ENCODE data around the gene CAMK1D.

Gene CAMK1D

GRCh38 chr10:12513003-12513365 is 163.6 kb downstream of the CAMK1D start:
- Histone ChIP-seq H3K4me2 (no peak overlapping the region), H4K20me1 (peaks cover 26% of the 10 kb centered on the region; the same call in 1 of the 2 replicates), H3K36me3 (peaks cover 3% of the 10 kb centered on the region; the same call in 1 of the 2 replicates), H3K9ac (no peak overlapping the region), H3K9me3 (peaks cover 6% of the 10 kb centered on the region; the same call in 1 of the 2 replicates), H3K27ac (no peak overlapping the region), H3K27me3 (no peaks in the 10 kb centered on the region), H3K4me3 (no peak overlapping the region), H3K4me1 (peaks cover 7% of the 10 kb centered on the region)
- no peak for TF ChIP-seq Cebpa-rat (IDR thresholded peaks at IDR 0.05)

GRCh38 chr10:12513775-12514673 is 164.7 kb downstream of the CAMK1D start:
- Histone ChIP-seq H3K27me3 (no peaks in the 10 kb centered on the region), H3K9me3 (peaks cover 8% of the 10 kb centered on the region; the same call in 1 of the 2 replicates), H4K20me1 (peaks cover 26% of the 10 kb centered on the region; the same call in 1 of the 2 replicates), H3K9ac (no peak overlapping the region), H3K36me3 (no peaks in the 10 kb centered on the region), H3K4me3 (no peak overlapping the region), H3K27ac (no peak overlapping the region), H3K4me1 (peaks cover 7% of the 10 kb centered on the region), H3K4me2 (no peak overlapping the region)
- TF ChIP-seq Cebpa-rat (IDR thresholded peaks at IDR 0.05) = no peak

- no peaks in the 10 kb centered on the region for H3K36me3 ChIP-seq
- no peak for TF ChIP-seq Cebpa-rat (IDR thresholded peaks at IDR 0.05)
- H3K4me2 ChIP-seq = no peak overlapping the region
- no peak overlapping the region for H3K4me3 ChIP-seq
- H3K9ac ChIP-seq = no peak overlapping the region
- H4K20me1 ChIP-seq = 0 out of 2 replicates have a peak, but pooled peaks cover 10% of the 10 kb centered on the region
- H3K4me1 ChIP-seq = peaks cover 7% of the 10 kb centered on the region
- H3K27ac ChIP-seq = no peak overlapping the region
- H3K27me3 ChIP-seq = no peaks in the 10 kb centered on the region
- H3K9me3 ChIP-seq = peaks cover 25% of the 10 kb centered on the region
Measured at GRCh38 chr10:12518024-12518423, 168.7 kb downstream of the CAMK1D start.

- no peaks in the 10 kb centered on the region for H3K27me3 ChIP-seq
- no peak overlapping the region for H3K27ac ChIP-seq
- H3K4me2 ChIP-seq = no peak overlapping the region
- TF ChIP-seq Cebpa-rat (IDR thresholded peaks at IDR 0.05) = no peak
- no peaks in the 10 kb centered on the region for H4K20me1 ChIP-seq
- no peaks in the 10 kb centered on the region for H3K4me1 ChIP-seq
- peaks cover 49% of the 10 kb centered on the region for H3K9me3 ChIP-seq
- no peak overlapping the region for H3K9ac ChIP-seq
- H3K36me3 ChIP-seq = no peaks in the 10 kb centered on the region
- no peak overlapping the region for H3K4me3 ChIP-seq
Measured at GRCh38 chr10:12521423-12521822, 172.1 kb downstream of the CAMK1D start.

- Histone ChIP-seq H3K27ac (no peak overlapping the region), H3K4me2 (no peak overlapping the region), H3K9me3 (peaks cover 56% of the 10 kb centered on the region), H3K4me3 (no peak overlapping the region), H4K20me1 (no peaks in the 10 kb centered on the region), H3K4me1 (no peaks in the 10 kb centered on the region), H3K27me3 (no peaks in the 10 kb centered on the region), H3K9ac (no peak overlapping the region), H3K36me3 (no peaks in the 10 kb centered on the region)
- no peak for TF ChIP-seq Cebpa-rat (IDR thresholded peaks at IDR 0.05)
Measured at GRCh38 chr10:12526311-12526710, 177.0 kb downstream of the CAMK1D start.

- H3K36me3 ChIP-seq = no peaks in the 10 kb centered on the region
- peaks cover 6% of the 10 kb centered on the region for H3K4me1 ChIP-seq
- TF ChIP-seq Cebpa-rat (IDR thresholded peaks at IDR 0.05) = no peak
- H3K27me3 ChIP-seq = no peaks in the 10 kb centered on the region
- H3K27ac ChIP-seq = no peak overlapping the region
- no peak overlapping the region for H3K4me2 ChIP-seq
- no peaks in the 10 kb centered on the region for H4K20me1 ChIP-seq
- no peak overlapping the region for H3K9ac ChIP-seq
- no peak overlapping the region for H3K4me3 ChIP-seq
- peaks cover 30% of the 10 kb centered on the region for H3K9me3 ChIP-seq
Measured at GRCh38 chr10:12529976-12530375, 180.6 kb downstream of the CAMK1D start.

- Histone ChIP-seq H3K4me3 (no peak overlapping the region), H3K9me3 (peaks cover 18% of the 10 kb centered on the region), H3K27ac (no peak overlapping the region), H3K27me3 (no peaks in the 10 kb centered on the region), H3K4me1 (peaks cover 12% of the 10 kb centered on the region), H4K20me1 (no peaks in the 10 kb centered on the region), H3K9ac (no peak overlapping the region), H3K36me3 (no peaks in the 10 kb centered on the region), H3K4me2 (no peak overlapping the region)
- no peak for TF ChIP-seq Cebpa-rat (IDR thresholded peaks at IDR 0.05)
Measured at GRCh38 chr10:12531305-12532220, 182.2 kb downstream of the CAMK1D start.

- Histone ChIP-seq H3K27me3 (no peaks in the 10 kb centered on the region), H4K20me1 (no peaks in the 10 kb centered on the region), H3K4me1 (peaks cover 12% of the 10 kb centered on the region), H3K9me3 (peaks cover 13% of the 10 kb centered on the region), H3K4me3 (no peak overlapping the region), H3K36me3 (no peaks in the 10 kb centered on the region), H3K27ac (no peak overlapping the region), H3K9ac (no peak overlapping the region), H3K4me2 (no peak overlapping the region)
- TF ChIP-seq Cebpa-rat (IDR thresholded peaks at IDR 0.05) = no peak
Measured at GRCh38 chr10:12533151-12533550, 183.8 kb downstream of the CAMK1D start.

- H3K4me3 ChIP-seq = no peak overlapping the region
- TF ChIP-seq Cebpa-rat (IDR thresholded peaks at IDR 0.05) = no peak
- H3K9ac ChIP-seq = no peak overlapping the region
- H3K27me3 ChIP-seq = no peaks in the 10 kb centered on the region
- no peak overlapping the region for H3K4me2 ChIP-seq
- H3K36me3 ChIP-seq = no peaks in the 10 kb centered on the region
- H3K27ac ChIP-seq = no peak overlapping the region
- H3K9me3 ChIP-seq = peaks cover 13% of the 10 kb centered on the region
- peaks cover 12% of the 10 kb centered on the region for H3K4me1 ChIP-seq
- no peaks in the 10 kb centered on the region for H4K20me1 ChIP-seq
Measured at GRCh38 chr10:12533723-12534122, 184.4 kb downstream of the CAMK1D start.
